Brain pericyte (primary cell): ENCODE data around the gene STIP1.

Experiments
- DNase-seq: peaks from one replicate; pipeline ENCODE4 v3.0.0-alpha.2; 2012; ENCODE audit warnings: low read depth, low spot score

STIP1 gene

GRCh38 chr11:64249563-64250414 lies 63.8 kb downstream of the STIP1 start:
- DNase-seq: no peak

- DNase-seq: no peak
Observed at GRCh38 chr11:64250415-64251015, 64.5 kb downstream of the STIP1 start.

- DNase-seq: no peak
Observed at GRCh38 chr11:64251016-64251752, 65.2 kb downstream of the STIP1 start, which contains the start of gene PLCB3. TSS of gene PLCB3 (plus strand) at chr11:64251530. CDS start at chr11:64251650, 120 bp downstream.

- DNase-seq: no peak
Observed at GRCh38 chr11:64251753-64252002, 65.7 kb downstream of the STIP1 start.

- DNase-seq: no peak
Observed at GRCh38 chr11:64252003-64252872, 66.3 kb downstream of the STIP1 start.

- no peak for DNase-seq
Observed at GRCh38 chr11:64253043-64253442, 67.1 kb downstream of the STIP1 start.

GRCh38 chr11:64253481-64253880 lies 67.5 kb downstream of the STIP1 start:
- no peak for DNase-seq
